Stimulated activated CD4-positive, alpha-beta T cell treated with anti-CD3 and anti-CD28 coated beads, TNF-alpha, amount 100 ng/mL, for 1 hour (primary cell): Measurements from ENCODE around the gene CLEC12A.
"Not testable (repeated sequence)": the region's sequence is repeated elsewhere in the genome, so short reads cannot be mapped to it uniquely, and the experiment has no call there.

ENCODE experiments used
- DNase-seq, 3 donors: peaks; one replicate each; pipeline ENCODE4 v3.0.0-alpha.2; 2020; ENCODE audit warnings: low read depth in 3 of 3, low spot score in 1 of 3

Gene CLEC12A

DNA sequence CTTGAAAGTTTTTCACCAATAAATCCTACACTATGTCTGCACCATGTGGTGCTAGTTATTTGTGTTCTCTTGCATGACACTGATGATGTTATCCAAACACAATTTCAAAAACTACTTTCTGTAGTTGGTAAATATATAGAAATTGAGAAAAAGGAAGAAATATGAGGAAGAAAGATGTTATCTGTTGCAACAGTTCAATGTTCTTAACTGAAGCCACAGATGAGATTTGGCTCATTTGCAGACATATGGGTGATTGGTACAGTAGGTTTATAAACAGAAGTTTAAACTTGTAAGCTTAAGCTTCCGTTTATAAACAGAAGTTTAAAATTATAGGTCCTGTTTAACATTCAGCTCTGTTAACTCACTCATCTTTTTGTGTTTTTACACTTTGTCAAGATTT is at the start of gene CLEC12A:
Gene CLEC12A, plus strand, starts transcription at position 229 of the 400 bp plus-strand sequence. CDS start 188 bp downstream, outside the sequence.
- DNase-seq: no peak

GRCh38 chr12:9922429-9922828 is 48.8 kb upstream of the CLEC12A start:
- DNase-seq: no peak

DNA sequence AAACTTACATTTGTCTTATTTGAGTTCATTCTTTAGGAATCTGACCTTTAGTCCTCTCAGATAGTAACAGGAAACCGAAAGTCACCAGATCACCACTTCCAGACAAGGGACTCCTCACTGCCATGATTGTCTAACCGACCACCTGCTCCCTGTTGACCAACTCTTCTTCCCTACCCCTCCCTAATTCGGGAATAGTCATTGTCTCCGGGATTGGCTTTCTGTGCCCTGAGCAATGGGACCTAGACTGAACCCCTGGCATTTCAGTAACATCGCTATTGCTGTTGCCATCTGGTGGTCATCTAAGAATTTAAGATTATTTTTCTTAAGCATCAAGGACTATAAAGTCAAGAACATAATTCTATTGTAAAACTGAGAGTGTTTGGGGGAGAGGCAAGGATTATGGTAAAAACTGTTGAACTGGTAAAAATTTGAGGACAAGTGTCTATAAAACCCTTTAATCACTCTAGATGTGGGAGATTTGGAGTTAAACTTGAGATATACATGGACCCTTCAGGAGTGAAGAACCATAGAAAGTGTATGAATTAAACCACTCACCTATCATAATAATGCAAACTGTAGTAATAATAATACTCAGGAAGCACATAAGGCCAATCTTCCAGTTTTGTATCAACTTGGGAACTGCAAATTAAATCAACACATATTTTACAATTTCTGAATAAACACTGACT is 45.4 kb upstream of the CLEC12A start:
- DNase-seq: no peak

DNA sequence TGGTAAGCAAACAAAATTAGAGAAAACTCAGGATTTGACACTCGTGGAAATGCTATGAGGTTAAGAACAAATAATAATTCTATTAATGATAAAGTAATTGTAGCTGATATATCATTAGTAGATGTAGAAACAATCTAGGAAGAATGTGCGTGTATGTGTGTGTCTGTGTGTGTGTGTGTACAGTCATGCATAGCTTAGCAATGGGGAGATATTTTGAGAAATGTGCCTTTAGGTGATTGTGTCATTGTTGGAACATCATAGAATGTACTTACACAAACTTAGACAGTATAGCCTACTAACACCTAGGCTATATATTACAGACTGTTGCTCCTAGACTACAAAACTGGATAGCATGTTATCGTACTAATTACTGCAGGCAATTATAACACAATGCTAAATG is 44.3 kb upstream of the CLEC12A start:
- no peak for DNase-seq

- no peak for DNase-seq
Measured at GRCh38 chr12:9928607-9929006, 42.6 kb upstream of the CLEC12A start.

DNA sequence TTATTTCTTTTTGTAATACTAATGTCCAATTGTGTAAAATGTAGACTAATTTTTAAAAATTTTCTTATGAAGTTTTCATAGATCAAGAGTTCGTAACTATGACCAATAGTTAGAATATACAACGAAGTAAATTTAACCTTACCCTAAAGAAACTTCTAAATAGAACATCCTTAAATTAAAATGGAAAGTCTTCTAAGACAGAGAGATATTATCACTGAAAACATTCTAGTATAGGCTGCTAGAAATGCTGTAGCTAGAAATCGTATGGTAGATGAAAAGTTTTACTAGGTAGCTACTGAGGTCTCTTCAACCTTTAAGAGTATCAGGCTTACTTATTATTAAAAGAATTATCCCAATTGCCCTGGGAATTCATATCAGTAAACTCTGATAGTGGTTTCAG is 40.0 kb upstream of the CLEC12A start:
- no peak for DNase-seq

DNA sequence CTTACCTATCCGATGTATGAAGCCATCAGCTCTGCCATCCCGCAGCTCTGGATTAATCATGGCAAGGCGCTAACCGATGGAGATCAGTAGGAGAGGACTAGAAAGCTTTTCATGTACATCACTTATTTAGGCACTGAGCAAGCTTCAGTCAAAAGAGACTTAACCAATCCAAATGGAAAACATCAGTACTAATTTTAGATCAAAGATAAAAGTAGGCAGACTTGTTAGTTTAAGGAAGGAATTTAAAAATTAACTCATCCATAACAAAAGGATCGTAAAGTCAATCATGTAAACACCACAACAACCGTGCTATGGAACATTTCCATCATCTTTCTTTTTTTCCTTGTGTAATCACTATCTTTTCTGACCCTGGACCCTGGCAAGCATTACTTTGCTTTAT is 38.9 kb upstream of the CLEC12A start, which contains the start of gene CLEC2A:
Gene CLEC2A, minus strand, starts transcription at position 101 of the 400 bp plus-strand sequence. Its CDS starts 41 bp downstream, at position 60.
- no peak for DNase-seq

DNA sequence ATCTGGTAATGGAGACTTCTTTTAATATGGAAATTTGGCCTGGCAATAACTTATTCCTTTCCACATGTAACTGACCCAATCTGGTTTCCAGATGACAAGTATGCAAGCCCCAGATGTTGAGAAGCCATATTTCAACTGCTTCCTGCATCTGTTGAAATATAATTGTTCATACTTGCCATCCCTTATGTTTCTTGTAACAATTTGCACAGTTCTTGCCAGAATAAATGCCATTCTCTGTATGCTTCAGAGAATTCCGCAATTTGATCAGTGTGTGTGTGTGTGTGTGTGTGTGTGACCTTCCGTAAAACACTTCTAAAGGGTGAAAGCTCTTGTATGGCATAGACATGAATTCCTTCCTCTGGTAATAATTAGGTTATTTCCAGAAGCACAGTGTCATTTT is 37.3 kb upstream of the CLEC12A start:
- no peak for DNase-seq

DNA sequence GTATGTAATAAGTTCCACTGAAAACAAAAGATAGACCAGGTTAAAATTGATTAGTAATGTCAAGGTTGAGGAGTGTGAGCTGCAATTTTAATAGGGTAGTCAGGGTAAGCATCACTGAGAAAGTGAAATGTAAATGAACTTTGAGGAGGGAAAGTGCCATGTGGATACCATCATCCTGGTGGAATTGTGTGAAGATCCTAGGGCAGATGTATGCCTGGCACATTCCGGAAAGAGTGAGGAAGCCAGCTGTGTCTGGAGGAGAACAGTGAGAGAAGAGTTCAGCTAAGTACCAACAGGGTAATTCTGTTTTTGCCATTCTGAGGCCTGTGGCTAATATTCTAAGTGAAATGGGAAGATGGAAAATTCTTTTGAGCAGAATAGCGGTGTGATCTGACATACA is 36.2 kb upstream of the CLEC12A start:
- no peak for DNase-seq

GRCh38 chr12:9936591-9936990 is 34.6 kb upstream of the CLEC12A start:
- no peak for DNase-seq

GRCh38 chr12:9940375-9940774 is 30.8 kb upstream of the CLEC12A start:
- no peak for DNase-seq

DNA sequence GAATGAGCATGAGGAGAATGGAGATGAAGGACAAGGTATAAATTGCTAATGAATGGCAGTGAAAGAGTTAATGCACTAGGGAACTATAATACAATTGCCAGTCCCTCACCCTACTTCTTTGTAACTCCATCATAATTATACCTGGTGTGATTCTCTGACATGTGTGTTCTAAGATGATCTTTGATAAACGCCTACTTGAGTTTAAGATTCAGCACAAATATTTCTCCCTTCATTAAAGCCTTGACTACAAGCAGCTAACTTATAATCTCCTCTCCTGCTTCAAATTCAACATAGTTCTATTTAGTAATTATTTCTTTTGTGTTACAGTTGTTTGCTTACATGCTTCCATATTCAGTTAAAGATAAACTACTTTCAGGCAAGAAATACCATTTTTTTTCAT is 29.4 kb upstream of the CLEC12A start:
- no peak for DNase-seq

GRCh38 chr12:9943240-9943639 is 28.0 kb upstream of the CLEC12A start:
- DNase-seq: no peak

- no peak for DNase-seq
Measured at GRCh38 chr12:9944391-9944790, 26.8 kb upstream of the CLEC12A start.

DNA sequence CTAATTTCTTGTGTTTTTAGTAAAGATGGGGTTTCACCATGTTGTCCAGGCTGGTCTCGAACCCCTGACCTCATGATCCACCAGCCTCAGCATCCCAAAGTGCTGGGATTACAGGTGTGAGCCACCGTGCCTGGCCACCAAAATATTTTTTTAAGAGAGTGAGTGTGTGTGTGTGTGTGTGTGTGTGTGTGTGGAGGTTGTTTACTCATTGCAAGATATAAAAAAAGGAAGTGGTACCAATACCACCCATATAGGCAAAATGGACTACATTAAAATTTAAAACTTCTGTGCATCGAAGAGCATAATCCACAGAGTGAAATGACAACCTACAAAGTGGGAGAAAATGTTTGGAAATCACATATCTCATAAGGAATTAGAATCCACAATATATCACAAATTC is 23.5 kb upstream of the CLEC12A start:
- no peak for DNase-seq

DNA sequence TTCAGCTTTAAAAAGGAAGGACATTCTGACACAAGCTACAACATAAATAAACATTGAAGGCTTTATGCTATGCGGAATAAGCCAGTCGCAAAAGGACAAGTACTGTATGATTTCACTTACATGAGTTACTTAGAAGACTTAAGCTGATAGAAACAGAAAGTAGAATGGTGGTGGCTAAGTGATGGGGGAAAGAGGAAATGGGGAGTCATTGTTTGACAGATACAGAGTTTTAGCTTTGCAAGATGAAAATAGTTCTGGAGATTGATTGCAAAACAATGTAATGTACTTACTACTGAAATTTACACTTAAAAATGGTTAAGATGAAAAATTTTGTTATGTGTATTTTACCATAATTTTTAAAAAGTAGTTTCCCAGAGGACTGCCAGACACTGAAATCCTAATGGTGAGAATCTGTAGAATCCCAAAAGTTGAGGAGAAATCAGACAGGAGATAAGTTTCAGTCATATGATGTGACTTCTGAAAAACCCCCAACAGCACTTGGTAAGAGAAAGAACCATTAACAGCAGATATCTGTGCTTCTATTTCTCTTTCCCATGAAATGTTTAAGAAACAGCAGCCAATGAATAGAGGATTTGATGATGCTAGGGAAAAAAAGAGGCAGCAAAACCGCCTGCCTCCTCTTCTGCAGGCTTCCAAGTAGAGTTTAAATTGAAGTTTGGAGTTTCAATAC is 22.5 kb upstream of the CLEC12A start:
- no peak for DNase-seq

GRCh38 chr12:9951026-9951675 is 20.1 kb upstream of the CLEC12A start:
- no peak for DNase-seq

GRCh38 chr12:9952954-9953729 is 18.1 kb upstream of the CLEC12A start:
- DNase-seq: not testable (repeated sequence)

GRCh38 chr12:9957834-9958233 is 13.4 kb upstream of the CLEC12A start:
- no peak for DNase-seq

DNA sequence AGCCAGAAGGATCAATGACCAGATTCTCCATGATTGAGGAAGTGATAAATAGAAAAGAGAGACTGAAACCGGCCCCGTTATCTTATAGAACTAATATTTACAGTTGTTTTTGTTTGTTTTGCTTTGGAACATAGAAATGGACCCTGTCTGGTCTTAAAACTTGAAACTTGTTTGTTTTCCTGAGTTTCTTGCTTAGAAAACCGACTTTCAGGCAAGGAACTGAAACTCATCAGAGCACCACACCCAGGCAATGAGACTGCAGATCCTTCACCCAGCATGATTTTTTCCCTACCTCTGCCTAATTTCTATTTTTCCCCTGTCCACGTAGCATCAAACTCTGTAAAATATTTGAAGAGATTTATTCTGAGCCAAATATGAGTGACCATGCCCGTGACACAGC is 10.6 kb upstream of the CLEC12A start:
- no peak for DNase-seq

- DNase-seq: no peak
Measured at GRCh38 chr12:9961106-9961505, 10.1 kb upstream of the CLEC12A start.
